Mesenchymal stem cell (in vitro differentiated cells and primary cell): ENCODE data around the gene CD151.

Experiments used
- DNase-seq: peaks from one replicate; pipeline ENCODE4 v3.0.0-alpha.2; 2013
- H2AFZ ChIP-seq: one replicate; pipeline ENCODE4 v1.6.1; 2013; ENCODE audit warnings: low read depth, mild to moderate bottlenecking, control low read depth, inconsistent platforms, low read length, moderate library complexity
- H2AK5ac ChIP-seq: 2 replicates; pipeline ENCODE4 v1.6.1; 2013; ENCODE audit warnings: low read length, moderate library complexity, mild to moderate bottlenecking, inconsistent platforms; ENCODE audit not compliant: severe bottlenecking
- H2BK120ac ChIP-seq: one replicate; pipeline ENCODE4 v1.6.1; 2013; ENCODE audit warnings: low read depth, mild to moderate bottlenecking, inconsistent platforms, low read length, moderate library complexity
- H2BK12ac ChIP-seq, 2 experiments: one replicate each; pipeline ENCODE4 v1.6.1; 2013; ENCODE audit warnings: inconsistent platforms in 2 of 2, low read length in 2 of 2, mild to moderate bottlenecking in 2 of 2, moderate library complexity in 2 of 2, control low read depth in 1 of 2
- H2BK15ac ChIP-seq: one replicate; pipeline ENCODE4 v1.6.1; 2013; ENCODE audit warnings: mild to moderate bottlenecking, low read depth, inconsistent platforms; ENCODE audit not compliant: poor library complexity, severe bottlenecking
- H2BK5ac ChIP-seq: 2 replicates; pipeline ENCODE4 v1.6.1; 2013; ENCODE audit warnings: low read depth, mild to moderate bottlenecking, low read length, control low read depth, inconsistent platforms; ENCODE audit not compliant: poor library complexity, severe bottlenecking
- H3K14ac ChIP-seq, 2 experiments: one replicate each; pipeline ENCODE4 v1.6.1; 2013; ENCODE audit warnings: inconsistent platforms in 2 of 2, low read length in 2 of 2, control low read depth in 1 of 2, mild to moderate bottlenecking in 1 of 2, moderate library complexity in 1 of 2
- H3K18ac ChIP-seq, 2 experiments: one replicate each; pipeline ENCODE4 v1.6.1; 2013; ENCODE audit warnings: inconsistent platforms in 2 of 2, low read length in 2 of 2, control low read depth in 1 of 2, low read depth in 1 of 2, mild to moderate bottlenecking in 1 of 2
- H3K23ac ChIP-seq, 2 experiments: one replicate each; pipeline ENCODE4 v1.6.1; 2013; ENCODE audit warnings: inconsistent platforms in 2 of 2, low read length in 2 of 2, mild to moderate bottlenecking in 2 of 2, moderate library complexity in 2 of 2, control low read depth in 1 of 2
- H3K27ac ChIP-seq: 2 replicates; pipeline ENCODE4 v1.5.1; 2013; ENCODE audit warnings: mild to moderate bottlenecking, moderate library complexity, low read length, control low read depth, inconsistent platforms; ENCODE audit not compliant: poor library complexity, severe bottlenecking
- H3K27me3 ChIP-seq, 2 experiments: 2 replicates each; pipeline versions ENCODE4 v1.6.1 to v1.7.0; 2013; ENCODE audit warnings: low read length in 2 of 2, mild to moderate bottlenecking in 2 of 2, moderate library complexity in 2 of 2, control low read depth in 1 of 2, inconsistent platforms in 1 of 2; ENCODE audit not compliant: control insufficient read depth in 1 of 2, insufficient read depth in 1 of 2
- H3K36me3 ChIP-seq, 2 experiments: 2 replicates each; pipeline versions ENCODE4 v1.6.1 to v1.7.0; 2013; ENCODE audit warnings: low read length in 2 of 2, control low read depth in 1 of 2, inconsistent platforms in 1 of 2, low read depth in 1 of 2, mild to moderate bottlenecking in 1 of 2; ENCODE audit not compliant: insufficient read depth in 2 of 2, control insufficient read depth in 1 of 2
- H3K4ac ChIP-seq, 2 experiments: one replicate each; pipeline ENCODE4 v1.6.1; 2013; ENCODE audit warnings: inconsistent platforms in 2 of 2, low read length in 2 of 2, mild to moderate bottlenecking in 2 of 2, moderate library complexity in 2 of 2, control low read depth in 1 of 2, low read depth in 1 of 2
- H3K4me1 ChIP-seq: 2 replicates; pipeline ENCODE4 v1.6.1; 2013; ENCODE audit warnings: low read depth, low read length, control low read depth; ENCODE audit not compliant: control insufficient read depth, insufficient read depth
- H3K4me2 ChIP-seq: 2 replicates; pipeline ENCODE4 v1.6.1; 2013; ENCODE audit warnings: low read length, mild to moderate bottlenecking, inconsistent platforms; ENCODE audit not compliant: poor library complexity, severe bottlenecking
- H3K4me3 ChIP-seq, 2 experiments: 2 replicates each; pipeline versions ENCODE4 v1.5.1 to v1.7.0; 2013; ENCODE audit warnings: low read length in 2 of 2, mild to moderate bottlenecking in 2 of 2, control low read depth in 1 of 2, low read depth in 1 of 2; ENCODE audit not compliant: insufficient read depth in 1 of 2
- H3K79me1 ChIP-seq: replicated peaks from 2 replicates; pipeline ENCODE4 v1.6.1; 2013; ENCODE audit warnings: mild to moderate bottlenecking, control low read depth, low read length, inconsistent platforms; ENCODE audit not compliant: poor library complexity, severe bottlenecking
- H3K9ac ChIP-seq: 2 replicates; pipeline ENCODE4 v1.7.0; 2013; ENCODE audit warnings: mild to moderate bottlenecking, low read length, moderate library complexity
- H3K9me3 ChIP-seq: 2 replicates; pipeline ENCODE4 v1.7.0; 2013; ENCODE audit warnings: mild to moderate bottlenecking, low read length; ENCODE audit not compliant: control insufficient read depth
- H4K8ac ChIP-seq: one replicate; pipeline ENCODE4 v1.6.1; 2013; ENCODE audit warnings: inconsistent platforms, mild to moderate bottlenecking, low read length, moderate library complexity
- H4K91ac ChIP-seq: one replicate; pipeline ENCODE4 v1.6.1; 2013; ENCODE audit warnings: mild to moderate bottlenecking, low read length, inconsistent platforms
- WGBS: methylation state at CpG from one replicate; pipeline ENCODE4 v1.1.7; 2013; ENCODE audit warnings: mixed read lengths; 5-methylcytosine and 5-hydroxymethylcytosine counted together

Gene CD151

DNA sequence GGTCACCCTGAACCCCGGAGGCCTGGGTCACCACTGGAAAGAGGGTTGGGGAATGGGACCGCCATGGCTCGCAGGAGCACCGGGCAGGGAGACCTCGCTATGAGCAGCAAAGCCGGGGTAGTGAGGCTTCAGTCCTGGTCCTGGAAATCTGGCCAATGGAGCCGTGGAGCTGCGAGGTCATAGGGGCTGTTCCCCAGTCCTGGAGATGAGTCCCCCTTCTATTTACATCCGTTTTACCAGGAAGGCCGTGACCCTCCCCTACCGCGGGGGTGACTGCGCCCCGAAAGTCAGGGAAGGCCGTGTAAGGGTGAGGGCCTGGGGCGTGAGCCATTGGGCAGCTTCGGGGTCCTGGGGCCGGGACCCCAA, 28.2 kb upstream of the CD151 start:
- H3K23ac ChIP-seq: peak overlapping the region in 1 of 2 experiments; percentile 97
- H3K4me1 ChIP-seq: peaks cover 30% of the 10 kb centered on the region
- DNase-seq: no peak
- H2AFZ ChIP-seq: no peak overlapping the region
- H2BK12ac ChIP-seq: peak overlapping the region in 1 of 2 experiments; percentile 57
- peak overlapping the region; percentile 70 for H2BK15ac ChIP-seq
- H2BK5ac ChIP-seq: peak overlapping the region; percentile 47
- peak overlapping the region; percentile 30 to 92 for H3K4ac ChIP-seq
- WGBS: 31% methylated on average over 16 of the region's 18 CpGs
- peak overlapping the region; percentile 90 for H3K4me2 ChIP-seq
- peak overlapping the region; percentile 63 to 93 for H3K18ac ChIP-seq
- no peak overlapping the region for H3K27ac ChIP-seq
- H3K9me3 ChIP-seq: no peaks in the 10 kb centered on the region
- H3K9ac ChIP-seq: peak overlapping the region; percentile 88
- peak overlapping the region; percentile 66 for H4K91ac ChIP-seq
- peaks cover 40 to 46% of the 10 kb centered on the region in 2 experiments for H3K36me3 ChIP-seq
- H3K14ac ChIP-seq: peak overlapping the region in 1 of 2 experiments; percentile 83
- peak overlapping the region; percentile 62 for H4K8ac ChIP-seq
- peak overlapping the region; percentile 68 to 91 for H3K4me3 ChIP-seq
- H3K27me3 ChIP-seq: no peaks in the 10 kb centered on the region
- H2BK120ac ChIP-seq: peak overlapping the region; percentile 67
- peak overlapping the region; percentile 49 for H2AK5ac ChIP-seq
- H3K79me1 ChIP-seq: peaks cover 31% of the 10 kb centered on the region

DNA sequence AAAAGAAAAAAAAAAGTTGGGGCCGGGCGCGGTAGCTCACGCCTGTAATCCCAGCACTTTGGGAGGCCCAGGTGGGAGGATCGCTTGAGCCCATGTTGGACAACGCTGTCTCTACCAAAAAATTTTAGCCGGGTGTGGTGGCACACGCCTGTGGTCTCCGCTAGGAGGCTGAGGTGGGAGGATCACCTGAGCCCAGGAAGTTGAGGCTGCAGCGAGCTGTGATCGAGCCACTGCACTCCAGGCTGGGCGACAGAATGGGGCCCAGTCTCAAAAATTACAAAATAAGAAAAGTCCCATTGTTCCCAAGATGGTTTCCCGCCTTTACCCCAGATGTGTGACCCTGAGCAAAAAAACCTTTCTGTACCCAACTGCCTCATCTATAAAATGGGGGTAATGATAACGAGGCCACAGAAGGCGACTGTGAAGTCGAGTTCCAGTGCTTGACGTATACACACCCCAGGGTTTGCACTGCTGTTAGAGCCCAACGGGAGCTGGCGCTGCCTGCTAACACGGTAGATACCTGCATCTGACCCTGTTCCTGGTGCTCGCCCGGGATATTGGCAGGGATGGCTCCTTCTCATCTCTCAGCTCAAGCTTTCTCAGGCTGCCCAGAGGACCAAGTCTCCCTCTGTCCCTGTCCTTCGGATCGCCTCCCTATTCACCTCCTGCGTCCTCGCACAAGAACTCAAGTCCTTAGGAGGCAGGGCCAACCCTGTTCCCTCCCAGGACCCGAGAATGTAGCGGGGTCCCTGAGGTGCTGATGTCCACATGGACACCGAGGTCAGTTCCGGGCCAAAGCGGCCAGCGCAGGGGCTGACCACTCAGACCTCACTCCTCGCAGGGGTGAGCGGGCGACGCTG, 24.1 kb upstream of the CD151 start:
- Histone ChIP-seq H3K4me3 (peak overlapping the region; percentile 83), H2BK15ac (no peak overlapping the region), H3K18ac (peak overlapping the region; percentile 94 to 97), H3K23ac (peak overlapping the region in 1 of 2 experiments; percentile 57), H3K4ac (peak overlapping the region; percentile 36 to 92), H4K91ac (peak overlapping the region; percentile 91), H3K36me3 (peaks cover 26 to 30% of the 10 kb centered on the region in 2 experiments), H2AFZ (peak overlapping the region; percentile 84), H2BK5ac (peak overlapping the region; percentile 70), H2BK120ac (no peak overlapping the region), H3K27ac (peak overlapping the region; percentile 77), H3K9ac (peak overlapping the region; percentile 90), H3K4me2 (peak overlapping the region; percentile 64), H3K27me3 (no peaks in the 10 kb centered on the region), H4K8ac (peak overlapping the region; percentile 93), H3K4me1 (peaks cover 37% of the 10 kb centered on the region), H2BK12ac (peak overlapping the region in 1 of 2 experiments; percentile 60), H3K79me1 (peaks cover 20% of the 10 kb centered on the region), H3K14ac (peak overlapping the region in 1 of 2 experiments; percentile 99), H2AK5ac (peak overlapping the region; percentile 12), H3K9me3 (no peaks in the 10 kb centered on the region)
- 37% methylated on average over 34 of the region's 36 CpGs for WGBS
- DNase-seq: no peak

DNA sequence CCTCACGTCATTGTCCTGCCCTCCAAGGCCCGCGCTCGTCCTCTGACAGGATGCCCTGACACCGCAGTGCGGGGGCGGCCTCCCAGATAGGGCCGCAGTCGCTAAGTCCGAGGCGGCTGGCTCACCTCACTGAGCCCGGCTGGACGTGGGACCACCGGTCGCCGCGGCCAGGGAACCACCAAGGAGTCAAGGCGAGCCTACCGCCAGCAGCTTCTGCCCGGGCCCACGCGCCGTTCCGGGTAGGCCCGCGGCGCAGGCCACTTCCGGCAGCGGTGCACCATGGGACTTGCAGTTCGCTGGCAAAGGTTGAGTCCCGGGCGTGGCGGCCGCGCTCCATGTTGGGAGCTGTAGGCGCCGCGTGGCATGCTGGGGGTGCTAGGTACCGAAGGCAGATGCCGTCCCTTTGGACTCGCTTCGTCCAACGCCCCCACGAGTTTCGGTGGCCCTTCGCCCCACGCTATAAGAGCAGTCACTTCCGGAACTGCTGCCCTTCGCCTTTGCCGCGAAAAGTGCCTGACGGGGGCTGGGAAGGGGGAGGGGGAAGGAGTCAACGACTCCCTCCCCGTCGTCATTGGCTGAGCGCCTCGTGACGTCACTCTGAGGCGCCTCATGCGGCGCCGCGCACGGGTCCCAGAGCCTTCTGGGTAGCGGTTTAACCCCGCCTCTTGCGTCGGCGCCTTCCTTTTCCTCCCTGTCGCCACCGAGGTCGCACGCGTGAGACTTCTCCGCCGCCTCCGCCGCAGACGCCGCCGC, 23.3 kb upstream of the CD151 start, which contains the start of gene RPLP2:
TSS of gene RPLP2 (plus strand) at position 681 of the 753 bp plus-strand sequence. CDS start 268 bp downstream, outside the sequence.
- peak within 1 kb of the TSS in 1 of 2 experiments; percentile 99 for H3K14ac ChIP-seq
- H3K4me2 ChIP-seq: peak within 1 kb of the TSS; percentile 67
- DNase-seq: peak; percentile 98
- H3K9ac ChIP-seq: peak within 1 kb of the TSS; percentile 90
- H3K27me3 ChIP-seq: no peaks in the 10 kb centered on the region
- H2BK120ac ChIP-seq: peak within 1 kb of the TSS; percentile 65
- peak within 1 kb of the TSS in 1 of 2 experiments; percentile 60 for H2BK12ac ChIP-seq
- under 1% methylated on average over 69 of the region's 81 CpGs for WGBS
- peak within 1 kb of the TSS; percentile 79 to 92 for H3K4ac ChIP-seq
- H4K91ac ChIP-seq: peak within 1 kb of the TSS; percentile 96
- H4K8ac ChIP-seq: peak within 1 kb of the TSS; percentile 93
- H3K4me1 ChIP-seq: peaks cover 29% of the 10 kb centered on the region
- peak within 1 kb of the TSS; percentile 79 for H2BK5ac ChIP-seq
- H3K9me3 ChIP-seq: no peaks in the 10 kb centered on the region
- peaks cover 30% of the 10 kb centered on the region in 2 experiments for H3K36me3 ChIP-seq
- H3K18ac ChIP-seq: peak within 1 kb of the TSS; percentile 94 to 97
- H3K27ac ChIP-seq: peak within 1 kb of the TSS; percentile 90
- H3K4me3 ChIP-seq: peak within 1 kb of the TSS; percentile 83 to 90
- H2AK5ac ChIP-seq: peak within 1 kb of the TSS; percentile 57
- peaks cover 15% of the 10 kb centered on the region for H3K79me1 ChIP-seq
- H2BK15ac ChIP-seq: peak within 1 kb of the TSS; percentile 12
- peak within 1 kb of the TSS in 1 of 2 experiments; percentile 86 for H3K23ac ChIP-seq
- H2AFZ ChIP-seq: peak within 1 kb of the TSS; percentile 84
